Measurements from ENCODE around the gene PHACTR3. TPM values are rescaled to one million over a fixed set of nuclear protein-coding genes. Genes with fewer than 3 reads are reported as not detected.

The PHACTR3 gene
- total RNA-seq, 1 experiment from 2014 or later, result not detected

DNA sequence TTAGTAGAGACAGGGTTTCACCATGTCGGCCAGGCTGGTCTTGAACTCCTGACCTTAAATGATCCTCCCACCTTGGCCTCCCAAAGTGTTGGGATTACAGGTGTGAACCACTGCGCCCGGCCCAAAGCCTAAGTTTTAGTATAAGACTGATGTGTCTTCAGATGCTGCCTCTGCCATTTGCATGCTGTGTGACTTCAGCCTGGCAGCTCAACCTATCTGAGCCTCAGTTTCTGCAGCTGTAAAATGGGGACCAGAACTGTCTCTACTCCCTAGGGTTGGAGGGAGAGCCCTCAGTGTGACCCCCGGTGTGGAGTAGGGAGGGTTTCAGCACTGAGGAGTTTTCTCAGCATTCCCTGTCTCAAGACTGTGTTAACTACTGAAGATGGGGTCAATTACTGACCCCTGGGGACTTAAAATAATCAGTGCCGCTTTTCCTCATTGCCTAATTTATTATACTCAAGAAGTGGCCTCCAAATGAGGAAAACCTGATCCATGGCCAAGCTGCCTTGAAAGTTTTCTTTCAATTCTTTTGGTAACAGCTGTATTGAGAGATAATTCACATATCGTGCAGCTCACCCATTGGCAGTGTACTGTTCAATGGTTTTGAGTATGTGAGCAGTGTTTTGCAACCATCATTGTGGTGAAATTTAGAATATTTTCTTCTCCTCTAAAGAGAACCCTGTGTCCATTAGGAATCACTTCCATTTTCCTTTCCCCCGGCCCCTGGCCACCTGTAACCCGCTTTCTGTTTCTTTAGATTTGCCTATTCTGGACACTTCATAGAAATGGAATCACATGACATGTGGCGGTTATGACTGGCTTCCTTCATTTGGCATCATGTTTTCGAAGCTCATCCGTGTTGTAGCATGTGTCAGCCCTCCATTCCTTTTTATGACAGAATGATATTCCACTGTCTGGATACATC, 64.8 kb downstream of the PHACTR3 start:
- Histone ChIP-seq H3K79me1 (ENCODE audit: insufficient read depth, low read depth, low read length, poor library complexity, severe bottlenecking) (no peaks in the 10 kb centered on the region), H3K14ac (ENCODE audit: insufficient read depth, low read length) (no peak overlapping the region), H2BK120ac (ENCODE audit: low read depth, low read length, poor library complexity, severe bottlenecking) (no peak overlapping the region), H3K27ac (ENCODE audit: insufficient read length, low read depth, low read length) (no peak overlapping the region), H2BK5ac (ENCODE audit: insufficient read length, low read length) (no peak overlapping the region), H3K9ac (ENCODE audit: extremely low read depth, insufficient read length, low read length) (no peak overlapping the region), H3K23ac (ENCODE audit: insufficient read length, low read depth, low read length) (no peak overlapping the region), H2AFZ (ENCODE audit: low read length) (no peak overlapping the region), H3K23me2 (ENCODE audit: insufficient read length, low read depth, low read length, poor library complexity, severe bottlenecking) (peaks cover 3% of the 10 kb centered on the region), H2BK12ac (ENCODE audit: insufficient read length, low read depth, low read length) (no peak overlapping the region), H2BK20ac (ENCODE audit: low read depth, low read length, poor library complexity, severe bottlenecking) (no peak overlapping the region), H3K79me2 (ENCODE audit: insufficient read depth, low read length) (no peaks in the 10 kb centered on the region), H3K4me2 (ENCODE audit: insufficient read depth, insufficient read length, low read length) (no peak overlapping the region), H3K9me3 (ENCODE audit: control insufficient read depth, low read depth, low read length) (peaks cover 24% of the 10 kb centered on the region), H4K91ac (ENCODE audit: insufficient read length, low read depth, low read length) (no peak overlapping the region), H4K20me1 (ENCODE audit: control insufficient read depth, insufficient read depth, insufficient read length) (no peaks in the 10 kb centered on the region), H3K56ac (ENCODE audit: insufficient read length, low read depth, low read length) (no peak overlapping the region), H4K8ac (replicated peaks; ENCODE audit: insufficient read length, low read depth, low read length) (no peak overlapping the region), H3K18ac (ENCODE audit: insufficient read length, low read depth, low read length) (no peak overlapping the region), H2BK15ac (ENCODE audit: low read depth, low read length) (no peak overlapping the region), H3K27me3 (ENCODE audit: insufficient read depth, low read length) (peaks cover 2% of the 10 kb centered on the region), H4K5ac (ENCODE audit: insufficient read length, low read depth, low read length) (no peak overlapping the region), H3T11ph (ENCODE audit: low read length) (no peak overlapping the region), H3K4ac (ENCODE audit: low read depth, low read length) (no peak overlapping the region), H2AK5ac (ENCODE audit: insufficient read length, low read length) (no peak overlapping the region), H3K4me1 (ENCODE audit: insufficient read depth, low read length) (no peaks in the 10 kb centered on the region)
- no CpG with 5 or more reads among the region's 11 CpGs for WGBS (ENCODE audit: extremely low coverage, insufficient read length, low lambda C conversion rate)
- Mint-ChIP-seq H3K4me1 (no peaks in the 10 kb centered on the region), H3K27me3 (ENCODE audit: low read depth) (peaks cover 24% of the 10 kb centered on the region), H3K9me3 (peaks cover 0 to 94% of the 10 kb centered on the region in 2 experiments; a peak in 3 of 5 replicates), H3K4me3 (no peak overlapping the region), H3K27ac (no peak overlapping the region), H3K36me3 (ENCODE audit: insufficient read depth in 1 of 3, low read depth in 3 of 3) (peaks cover 0 to 17% (median 17%) of the 10 kb centered on the region in 3 experiments; a peak in 5 of 7 replicates)
- TF ChIP-seq, protein P1, sequence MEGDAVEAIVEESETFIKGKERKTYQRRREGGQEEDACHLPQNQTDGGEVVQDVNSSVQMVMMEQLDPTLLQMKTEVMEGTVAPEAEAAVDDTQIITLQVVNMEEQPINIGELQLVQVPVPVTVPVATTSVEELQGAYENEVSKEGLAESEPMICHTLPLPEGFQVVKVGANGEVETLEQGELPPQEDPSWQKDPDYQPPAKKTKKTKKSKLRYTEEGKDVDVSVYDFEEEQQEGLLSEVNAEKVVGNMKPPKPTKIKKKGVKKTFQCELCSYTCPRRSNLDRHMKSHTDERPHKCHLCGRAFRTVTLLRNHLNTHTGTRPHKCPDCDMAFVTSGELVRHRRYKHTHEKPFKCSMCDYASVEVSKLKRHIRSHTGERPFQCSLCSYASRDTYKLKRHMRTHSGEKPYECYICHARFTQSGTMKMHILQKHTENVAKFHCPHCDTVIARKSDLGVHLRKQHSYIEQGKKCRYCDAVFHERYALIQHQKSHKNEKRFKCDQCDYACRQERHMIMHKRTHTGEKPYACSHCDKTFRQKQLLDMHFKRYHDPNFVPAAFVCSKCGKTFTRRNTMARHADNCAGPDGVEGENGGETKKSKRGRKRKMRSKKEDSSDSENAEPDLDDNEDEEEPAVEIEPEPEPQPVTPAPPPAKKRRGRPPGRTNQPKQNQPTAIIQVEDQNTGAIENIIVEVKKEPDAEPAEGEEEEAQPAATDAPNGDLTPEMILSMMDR (conservative IDR thresholded peaks at IDR 0.05), result no peak
- DNase-seq, result no peak

Measured in H9 (cell line).